WTC11 (cell line): ENCODE data around the gene LCE1A.

Source experiments
- CBFB ChIP-seq: sonication (generic); formaldehyde crosslinking; IDR thresholded peaks from 2 replicates; pipeline ENCODE4 v1.8.1; 2022; ENCODE audit warnings: mild to moderate bottlenecking, low read depth, missing genetic modification reagents
- CREB1 ChIP-seq: sonication (generic); formaldehyde crosslinking; IDR thresholded peaks from 2 replicates; pipeline ENCODE4 v1.8.0; 2023; ENCODE audit warnings: mild to moderate bottlenecking, missing genetic modification reagents
- HMGA2 ChIP-seq: fragments of 250-450 bp; sonication (Bioruptor Pico); IDR thresholded peaks from 2 replicates; pipeline ENCODE4 v1.4.0; 2021; ENCODE audit warnings: mild to moderate bottlenecking, moderate library complexity
- JUN ChIP-seq: sonication (generic); formaldehyde crosslinking; IDR thresholded peaks from 2 replicates; pipeline ENCODE4 v1.8.0; 2023; ENCODE audit warnings: mild to moderate bottlenecking, missing genetic modification reagents
- NFYB ChIP-seq: sonication (generic); formaldehyde crosslinking; conservative IDR thresholded peaks from 2 replicates; pipeline ENCODE4 v1.8.0; 2022; ENCODE audit warnings: low read depth, missing genetic modification reagents
- NR3C1 ChIP-seq: sonication (generic); formaldehyde crosslinking; conservative IDR thresholded peaks from 2 replicates; pipeline ENCODE4 v1.8.1; 2023; ENCODE audit warnings: low read depth, mild to moderate bottlenecking, missing genetic modification reagents
- SMAD4 ChIP-seq: sonication (generic); formaldehyde crosslinking; IDR thresholded peaks from 2 replicates; pipeline ENCODE4 v1.8.0; 2022; ENCODE audit warnings: mild to moderate bottlenecking, missing genetic modification reagents
- SP1 ChIP-seq: sonication (generic); formaldehyde crosslinking; conservative IDR thresholded peaks from 2 replicates; pipeline ENCODE4 v1.8.1; 2022; ENCODE audit warnings: missing genetic modification reagents
- ZNF263 ChIP-seq: sonication (generic); formaldehyde crosslinking; IDR thresholded peaks from 2 replicates; pipeline ENCODE4 v1.8.1; 2022; ENCODE audit warnings: low read depth, mild to moderate bottlenecking, moderate library complexity, missing genetic modification reagents
- TF ChIP-seq, protein P1 (sequence below): fragments of 200-600 bp; IDR thresholded peaks from 2 replicates; pipeline ENCODE4 v1.8.0; 2022; ENCODE audit warnings: antibody characterized with exemption
- TF ChIP-seq, protein P2 (sequence below): sonication (generic); formaldehyde crosslinking; IDR thresholded peaks from 2 replicates; pipeline ENCODE4 v1.8.1; 2022; ENCODE audit warnings: low read depth, mild to moderate bottlenecking, moderate library complexity, missing genetic modification reagents, borderline replicate concordance
- TF ChIP-seq, protein P3 (sequence below): sonication (generic); formaldehyde crosslinking; conservative IDR thresholded peaks from 2 replicates; pipeline ENCODE4 v1.8.1; 2023; ENCODE audit warnings: mild to moderate bottlenecking, low read depth, missing genetic modification reagents, moderate library complexity
- TF ChIP-seq, protein P4 (sequence below): sonication (generic); formaldehyde crosslinking; IDR thresholded peaks from 2 replicates; pipeline ENCODE4 v1.8.0; 2022; ENCODE audit warnings: mild to moderate bottlenecking, missing genetic modification reagents
- TF ChIP-seq, protein P5 (sequence below): sonication (generic); formaldehyde crosslinking; IDR thresholded peaks from 2 replicates; pipeline ENCODE4 v1.8.1; 2023; ENCODE audit warnings: mild to moderate bottlenecking, missing genetic modification reagents

DNA sequence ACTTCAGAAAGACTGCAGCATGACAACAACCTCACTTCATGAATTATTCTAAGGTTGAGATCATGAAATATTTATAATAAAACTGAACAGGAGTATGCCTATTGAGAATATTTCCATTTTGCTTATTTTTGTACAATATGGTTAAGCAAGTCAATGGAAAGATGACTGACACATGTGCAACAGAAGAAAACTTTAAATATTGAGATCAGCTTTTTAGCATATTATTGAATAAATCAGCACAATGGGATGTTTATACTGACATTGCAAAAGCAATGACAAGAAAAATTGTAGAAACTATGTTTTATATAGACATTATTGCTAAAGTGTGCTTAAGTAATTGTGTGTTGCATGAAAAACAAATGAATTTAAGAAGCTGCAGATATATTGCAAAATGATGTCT lies 37.2 kb downstream of the LCE1A start:
- TF ChIP-seq, protein P1, sequence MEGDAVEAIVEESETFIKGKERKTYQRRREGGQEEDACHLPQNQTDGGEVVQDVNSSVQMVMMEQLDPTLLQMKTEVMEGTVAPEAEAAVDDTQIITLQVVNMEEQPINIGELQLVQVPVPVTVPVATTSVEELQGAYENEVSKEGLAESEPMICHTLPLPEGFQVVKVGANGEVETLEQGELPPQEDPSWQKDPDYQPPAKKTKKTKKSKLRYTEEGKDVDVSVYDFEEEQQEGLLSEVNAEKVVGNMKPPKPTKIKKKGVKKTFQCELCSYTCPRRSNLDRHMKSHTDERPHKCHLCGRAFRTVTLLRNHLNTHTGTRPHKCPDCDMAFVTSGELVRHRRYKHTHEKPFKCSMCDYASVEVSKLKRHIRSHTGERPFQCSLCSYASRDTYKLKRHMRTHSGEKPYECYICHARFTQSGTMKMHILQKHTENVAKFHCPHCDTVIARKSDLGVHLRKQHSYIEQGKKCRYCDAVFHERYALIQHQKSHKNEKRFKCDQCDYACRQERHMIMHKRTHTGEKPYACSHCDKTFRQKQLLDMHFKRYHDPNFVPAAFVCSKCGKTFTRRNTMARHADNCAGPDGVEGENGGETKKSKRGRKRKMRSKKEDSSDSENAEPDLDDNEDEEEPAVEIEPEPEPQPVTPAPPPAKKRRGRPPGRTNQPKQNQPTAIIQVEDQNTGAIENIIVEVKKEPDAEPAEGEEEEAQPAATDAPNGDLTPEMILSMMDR, result no peak
- TF ChIP-seq JUN (no peak), CBFB (no peak), SP1 (CRISPR knock-in tag) (no peak), HMGA2 (CRISPR knock-in tag) (no peak), NR3C1 (CRISPR knock-in tag) (no peak), CREB1 (CRISPR knock-in tag) (no peak), NFYB (no peak), ZNF263 (no peak), SMAD4 (CRISPR knock-in tag) (no peak)
- TF ChIP-seq, protein P2, sequence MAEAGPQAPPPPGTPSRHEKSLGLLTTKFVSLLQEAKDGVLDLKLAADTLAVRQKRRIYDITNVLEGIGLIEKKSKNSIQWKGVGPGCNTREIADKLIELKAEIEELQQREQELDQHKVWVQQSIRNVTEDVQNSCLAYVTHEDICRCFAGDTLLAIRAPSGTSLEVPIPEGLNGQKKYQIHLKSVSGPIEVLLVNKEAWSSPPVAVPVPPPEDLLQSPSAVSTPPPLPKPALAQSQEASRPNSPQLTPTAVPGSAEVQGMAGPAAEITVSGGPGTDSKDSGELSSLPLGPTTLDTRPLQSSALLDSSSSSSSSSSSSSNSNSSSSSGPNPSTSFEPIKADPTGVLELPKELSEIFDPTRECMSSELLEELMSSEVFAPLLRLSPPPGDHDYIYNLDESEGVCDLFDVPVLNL (CRISPR knock-in tag), result no peak
- TF ChIP-seq, protein P3, sequence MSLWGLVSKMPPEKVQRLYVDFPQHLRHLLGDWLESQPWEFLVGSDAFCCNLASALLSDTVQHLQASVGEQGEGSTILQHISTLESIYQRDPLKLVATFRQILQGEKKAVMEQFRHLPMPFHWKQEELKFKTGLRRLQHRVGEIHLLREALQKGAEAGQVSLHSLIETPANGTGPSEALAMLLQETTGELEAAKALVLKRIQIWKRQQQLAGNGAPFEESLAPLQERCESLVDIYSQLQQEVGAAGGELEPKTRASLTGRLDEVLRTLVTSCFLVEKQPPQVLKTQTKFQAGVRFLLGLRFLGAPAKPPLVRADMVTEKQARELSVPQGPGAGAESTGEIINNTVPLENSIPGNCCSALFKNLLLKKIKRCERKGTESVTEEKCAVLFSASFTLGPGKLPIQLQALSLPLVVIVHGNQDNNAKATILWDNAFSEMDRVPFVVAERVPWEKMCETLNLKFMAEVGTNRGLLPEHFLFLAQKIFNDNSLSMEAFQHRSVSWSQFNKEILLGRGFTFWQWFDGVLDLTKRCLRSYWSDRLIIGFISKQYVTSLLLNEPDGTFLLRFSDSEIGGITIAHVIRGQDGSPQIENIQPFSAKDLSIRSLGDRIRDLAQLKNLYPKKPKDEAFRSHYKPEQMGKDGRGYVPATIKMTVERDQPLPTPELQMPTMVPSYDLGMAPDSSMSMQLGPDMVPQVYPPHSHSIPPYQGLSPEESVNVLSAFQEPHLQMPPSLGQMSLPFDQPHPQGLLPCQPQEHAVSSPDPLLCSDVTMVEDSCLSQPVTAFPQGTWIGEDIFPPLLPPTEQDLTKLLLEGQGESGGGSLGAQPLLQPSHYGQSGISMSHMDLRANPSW, result no peak
- TF ChIP-seq, protein P4, sequence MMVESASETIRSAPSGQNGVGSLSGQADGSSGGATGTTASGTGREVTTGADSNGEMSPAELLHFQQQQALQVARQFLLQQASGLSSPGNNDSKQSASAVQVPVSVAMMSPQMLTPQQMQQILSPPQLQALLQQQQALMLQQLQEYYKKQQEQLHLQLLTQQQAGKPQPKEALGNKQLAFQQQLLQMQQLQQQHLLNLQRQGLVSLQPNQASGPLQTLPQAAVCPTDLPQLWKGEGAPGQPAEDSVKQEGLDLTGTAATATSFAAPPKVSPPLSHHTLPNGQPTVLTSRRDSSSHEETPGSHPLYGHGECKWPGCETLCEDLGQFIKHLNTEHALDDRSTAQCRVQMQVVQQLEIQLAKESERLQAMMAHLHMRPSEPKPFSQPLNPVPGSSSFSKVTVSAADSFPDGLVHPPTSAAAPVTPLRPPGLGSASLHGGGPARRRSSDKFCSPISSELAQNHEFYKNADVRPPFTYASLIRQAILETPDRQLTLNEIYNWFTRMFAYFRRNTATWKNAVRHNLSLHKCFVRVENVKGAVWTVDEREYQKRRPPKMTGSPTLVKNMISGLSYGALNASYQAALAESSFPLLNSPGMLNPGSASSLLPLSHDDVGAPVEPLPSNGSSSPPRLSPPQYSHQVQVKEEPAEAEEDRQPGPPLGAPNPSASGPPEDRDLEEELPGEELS (CRISPR knock-in tag), result no peak
- TF ChIP-seq, protein P5, sequence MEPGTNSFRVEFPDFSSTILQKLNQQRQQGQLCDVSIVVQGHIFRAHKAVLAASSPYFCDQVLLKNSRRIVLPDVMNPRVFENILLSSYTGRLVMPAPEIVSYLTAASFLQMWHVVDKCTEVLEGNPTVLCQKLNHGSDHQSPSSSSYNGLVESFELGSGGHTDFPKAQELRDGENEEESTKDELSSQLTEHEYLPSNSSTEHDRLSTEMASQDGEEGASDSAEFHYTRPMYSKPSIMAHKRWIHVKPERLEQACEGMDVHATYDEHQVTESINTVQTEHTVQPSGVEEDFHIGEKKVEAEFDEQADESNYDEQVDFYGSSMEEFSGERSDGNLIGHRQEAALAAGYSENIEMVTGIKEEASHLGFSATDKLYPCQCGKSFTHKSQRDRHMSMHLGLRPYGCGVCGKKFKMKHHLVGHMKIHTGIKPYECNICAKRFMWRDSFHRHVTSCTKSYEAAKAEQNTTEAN (CRISPR knock-in tag), result no peak
